AG20443 (cell line): ENCODE measurements around the gene SAMD4A.

Experiments
- DNase-seq: peaks from one replicate; pipeline ENCODE4 v3.0.0; 2012; ENCODE audit warnings: low spot score, mixed read lengths

The SAMD4A gene

DNA sequence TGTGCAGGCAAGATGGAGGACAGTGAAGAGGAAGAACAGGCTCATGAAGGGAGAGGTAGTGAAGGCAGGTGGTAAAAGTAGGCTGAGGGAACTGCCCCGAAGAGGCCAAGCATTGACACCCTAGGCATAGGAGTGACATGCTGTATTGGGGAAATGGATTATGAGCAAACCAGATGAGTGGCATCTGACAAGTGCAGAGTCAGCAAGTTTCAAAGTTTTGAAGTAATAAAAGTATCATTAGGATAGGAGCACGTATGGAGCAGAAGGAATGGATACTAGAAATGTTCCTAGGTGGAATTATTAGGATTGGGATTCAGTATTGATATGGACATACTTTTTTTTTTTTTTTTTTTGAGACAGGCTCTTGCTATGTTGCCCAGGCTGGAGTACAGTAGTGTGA lies 139.8 kb downstream of the SAMD4A start:
- no peak for DNase-seq

DNA sequence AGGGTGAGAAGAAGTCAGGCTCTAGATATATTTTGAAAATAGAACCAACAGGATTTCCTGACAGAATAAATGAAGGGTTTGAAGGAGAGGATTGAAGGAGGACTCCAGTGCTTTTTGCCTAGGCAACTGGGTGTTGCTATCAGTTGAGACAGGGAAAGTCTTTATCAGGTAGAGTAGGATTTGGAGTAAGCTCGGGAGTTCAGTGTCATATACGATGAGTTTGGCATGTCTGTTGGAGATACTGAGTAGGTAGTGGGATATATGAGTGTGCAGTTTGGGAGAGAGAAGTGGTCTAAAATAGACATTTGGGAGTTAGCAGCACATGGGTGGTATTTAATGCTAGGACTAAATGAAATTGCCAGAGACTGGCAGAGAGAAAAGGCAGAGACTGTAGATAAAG lies 141.2 kb downstream of the SAMD4A start:
- no peak for DNase-seq

DNA sequence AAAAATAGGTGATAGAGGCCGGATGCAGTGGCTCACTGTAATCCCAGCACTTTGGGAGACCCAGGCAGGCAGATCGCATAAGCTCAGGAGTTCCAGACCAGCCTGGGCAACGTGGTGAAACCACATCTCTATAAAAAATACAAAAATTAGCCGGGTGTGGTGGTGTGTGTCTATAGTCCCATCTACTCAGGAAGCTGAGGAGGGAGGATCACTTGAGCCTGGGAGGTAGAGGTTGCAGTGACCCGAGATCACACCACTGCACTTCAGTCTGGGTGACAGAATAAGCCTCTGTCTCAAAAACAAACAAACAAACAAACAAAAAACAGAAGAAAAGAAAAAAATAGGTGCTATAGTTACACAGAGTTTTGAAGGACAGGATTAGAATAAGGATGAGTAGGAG lies 142.1 kb downstream of the SAMD4A start:
- no peak for DNase-seq

DNA sequence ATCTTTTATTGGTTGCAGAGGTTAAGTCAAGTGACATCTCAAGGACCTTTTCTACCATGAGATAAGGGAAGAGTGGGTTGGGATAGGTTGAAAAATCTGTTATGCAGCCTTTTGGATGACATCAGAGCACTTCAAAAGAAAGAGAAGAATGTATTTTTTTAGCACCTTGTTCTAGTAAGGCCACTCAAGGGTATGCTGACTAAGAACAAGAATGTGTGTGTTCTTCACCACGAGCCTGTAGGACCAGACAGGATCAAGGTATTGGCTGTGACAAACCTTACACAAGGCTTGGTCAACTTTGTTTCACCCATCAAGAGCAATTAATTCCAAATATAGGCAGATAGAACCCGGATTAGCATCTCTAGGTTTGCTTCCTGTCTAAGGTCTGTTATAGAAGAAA lies 142.5 kb downstream of the SAMD4A start:
- no peak for DNase-seq

DNA sequence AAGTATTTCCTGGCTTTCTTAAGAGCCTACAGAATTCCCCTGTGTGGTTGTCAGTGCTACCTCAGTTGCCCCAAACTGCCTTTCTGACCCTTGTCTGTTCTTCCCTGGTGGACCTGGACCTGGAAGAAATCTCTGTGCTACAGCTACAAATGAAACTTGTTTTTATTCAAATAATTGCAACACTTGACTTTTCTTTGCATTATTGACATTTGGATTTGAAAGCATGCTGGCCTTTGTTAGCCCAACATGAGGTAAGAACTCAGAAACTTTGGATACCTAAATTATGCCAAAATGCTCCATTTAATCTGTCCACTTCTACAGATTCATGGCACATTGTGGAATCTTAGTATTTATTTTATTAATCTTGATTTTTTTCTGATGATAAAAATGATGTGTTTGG lies 142.9 kb downstream of the SAMD4A start:
- no peak for DNase-seq

DNA sequence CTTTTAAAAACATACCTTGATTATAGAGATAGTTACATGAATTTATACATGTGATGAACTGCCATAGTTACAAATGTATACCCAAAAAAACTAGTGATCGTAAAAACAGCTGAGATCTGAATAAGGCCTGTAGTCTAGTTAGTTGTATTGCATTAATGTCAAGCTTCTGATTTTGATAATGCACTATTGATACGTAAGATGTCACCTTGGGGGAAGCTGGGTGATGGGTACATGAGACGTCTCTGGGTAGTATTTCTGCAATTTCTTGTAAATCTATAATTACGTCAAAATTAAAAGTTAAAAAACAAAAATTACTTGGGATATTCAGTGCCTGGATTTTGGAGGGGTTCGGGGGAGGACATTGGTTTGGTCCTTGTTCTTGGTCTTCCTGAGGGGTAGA lies 144.4 kb downstream of the SAMD4A start:
- DNase-seq = no peak

DNA sequence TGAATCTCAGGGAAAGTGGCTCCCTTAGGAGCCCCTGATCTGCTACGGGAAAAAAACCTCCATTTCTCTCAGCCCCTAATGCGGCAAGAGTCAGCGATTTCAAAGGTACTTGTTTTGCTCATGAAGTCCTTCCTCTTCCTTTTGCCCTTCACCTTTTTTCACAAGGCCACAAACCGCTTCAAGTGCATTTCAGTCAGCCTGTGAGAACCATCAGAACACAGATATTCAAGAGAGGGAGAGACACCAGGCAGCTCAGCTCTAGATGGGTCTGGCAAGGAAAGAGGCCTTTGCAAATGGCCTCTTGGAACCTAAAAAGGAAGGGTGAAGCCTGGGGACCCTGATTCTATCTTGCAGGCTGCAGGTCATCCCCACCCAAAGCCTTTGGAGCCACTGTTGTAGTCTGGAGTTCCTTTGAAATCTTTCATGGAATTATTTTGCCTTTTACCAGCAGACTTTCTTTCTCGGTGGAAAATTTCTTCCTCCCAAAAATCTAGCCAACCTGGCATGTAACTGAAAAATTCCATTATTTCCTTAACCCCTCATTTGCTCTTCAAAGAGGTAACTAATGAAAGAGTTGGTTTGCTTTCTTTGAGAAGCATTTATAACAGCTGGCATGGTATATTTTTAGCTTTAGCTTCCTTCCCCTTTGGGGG lies 145.0 kb downstream of the SAMD4A start:
- DNase-seq = no peak

DNA sequence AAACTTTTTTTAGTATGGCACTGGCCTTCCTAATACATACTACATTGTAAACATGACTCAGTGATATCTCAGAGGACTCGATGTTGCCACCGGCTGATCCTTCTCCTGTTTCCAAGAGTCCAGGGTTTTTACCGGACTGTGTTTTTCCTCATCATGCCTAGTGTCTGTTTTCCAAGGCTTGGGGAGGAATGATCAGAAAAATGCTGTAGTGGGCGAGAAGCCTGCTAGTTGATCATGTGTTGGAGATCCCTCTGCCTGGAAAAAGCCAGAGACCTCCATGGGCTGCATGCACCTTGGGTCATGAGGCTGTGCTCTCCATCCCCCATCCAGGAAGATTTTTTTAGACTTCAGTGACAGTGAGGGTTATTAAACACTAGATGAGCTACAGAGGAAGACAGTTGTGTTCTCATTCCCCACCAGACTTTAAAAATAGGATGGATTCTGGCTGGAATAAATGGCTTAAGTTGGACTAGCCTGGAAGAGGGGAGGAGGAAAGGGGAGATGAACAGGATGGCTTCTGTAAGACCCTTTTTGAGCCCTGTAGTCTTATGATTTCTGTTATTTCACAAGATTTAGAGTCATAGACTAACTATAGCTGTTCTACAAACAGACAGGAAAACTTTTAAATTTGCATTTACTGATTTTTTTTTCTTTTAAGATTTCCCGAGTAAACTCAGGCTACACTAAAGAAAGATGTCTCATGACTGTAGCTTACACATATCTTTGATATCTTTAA lies 145.7 kb downstream of the SAMD4A start:
- peak; percentile 47 for DNase-seq

DNA sequence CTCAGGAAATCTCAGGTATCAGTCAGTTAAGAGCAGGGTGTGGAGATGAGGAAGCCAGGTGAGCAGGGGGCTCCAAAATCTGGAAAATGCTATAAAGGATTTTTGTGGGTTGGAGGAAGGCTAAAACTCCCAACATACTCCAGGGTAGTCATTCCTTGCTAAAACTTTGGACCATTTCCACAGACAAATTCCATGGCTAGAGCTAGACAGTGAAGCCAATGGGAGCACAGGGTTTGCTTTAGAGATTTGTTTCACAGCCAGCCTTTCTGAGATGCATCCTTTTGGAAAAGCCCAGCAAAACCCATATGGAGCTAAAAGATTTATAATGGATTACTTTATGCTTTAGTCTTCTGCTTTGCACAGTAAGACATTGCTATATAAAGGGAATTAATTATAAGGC lies 146.5 kb downstream of the SAMD4A start:
- peak; percentile 83 for DNase-seq

DNA sequence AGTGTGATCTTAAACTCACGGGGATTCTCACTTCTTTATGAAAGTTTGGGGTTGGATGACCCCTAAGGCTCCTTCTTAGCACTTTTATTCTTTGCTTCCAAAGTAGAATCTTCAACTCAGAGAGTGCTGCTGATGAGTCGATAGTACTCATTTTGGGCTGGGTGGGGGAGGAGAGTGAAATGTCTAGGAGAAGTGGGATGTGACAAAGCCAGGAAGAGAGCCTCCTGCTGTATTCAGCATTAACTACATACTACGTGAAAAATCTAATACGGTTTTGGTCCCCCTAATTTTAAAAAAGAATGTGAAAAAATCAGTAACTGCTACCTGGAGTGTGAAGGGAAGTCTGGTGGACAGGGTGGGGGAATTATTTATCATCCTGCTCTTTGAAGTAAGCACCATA lies 148.3 kb downstream of the SAMD4A start:
- no peak for DNase-seq

DNA sequence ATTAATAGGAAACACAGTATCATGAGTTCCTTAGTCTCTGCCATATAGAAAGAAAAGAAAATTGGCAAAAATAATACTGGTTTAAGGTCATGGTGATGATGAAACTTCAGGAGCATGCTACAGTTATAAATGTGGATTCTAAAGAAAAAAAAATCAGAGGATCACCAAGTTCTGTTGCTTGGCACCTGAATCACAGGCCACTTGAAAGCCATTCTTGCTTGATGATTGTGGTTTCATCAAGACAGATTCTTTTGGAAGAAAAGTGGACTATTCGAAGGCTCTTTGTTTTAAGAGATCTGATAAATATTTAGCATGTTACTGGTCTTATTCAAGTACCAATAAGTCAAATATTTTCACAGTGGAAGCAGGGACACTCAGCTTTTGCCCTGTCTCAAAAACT lies 148.9 kb downstream of the SAMD4A start:
- DNase-seq = no peak

DNA sequence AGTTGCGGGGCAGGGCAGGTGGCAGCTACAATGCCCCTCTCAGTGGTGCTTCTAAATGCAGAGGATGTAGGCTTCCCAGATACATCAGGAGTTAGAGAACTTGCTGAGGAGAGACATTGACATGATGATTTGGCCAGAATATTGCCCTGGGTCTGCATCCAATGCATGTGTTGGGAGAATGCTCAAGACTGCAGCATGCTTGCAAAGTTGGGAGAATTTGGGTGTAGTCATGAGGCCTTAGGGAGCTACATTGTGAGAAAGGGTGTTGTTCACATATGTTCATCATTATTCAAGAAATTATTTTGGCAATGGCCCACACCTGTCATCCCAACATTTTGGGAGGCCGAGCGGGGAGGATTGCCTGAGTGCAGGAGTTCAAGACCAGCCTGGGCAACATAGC lies 149.9 kb downstream of the SAMD4A start:
- no peak for DNase-seq

DNA sequence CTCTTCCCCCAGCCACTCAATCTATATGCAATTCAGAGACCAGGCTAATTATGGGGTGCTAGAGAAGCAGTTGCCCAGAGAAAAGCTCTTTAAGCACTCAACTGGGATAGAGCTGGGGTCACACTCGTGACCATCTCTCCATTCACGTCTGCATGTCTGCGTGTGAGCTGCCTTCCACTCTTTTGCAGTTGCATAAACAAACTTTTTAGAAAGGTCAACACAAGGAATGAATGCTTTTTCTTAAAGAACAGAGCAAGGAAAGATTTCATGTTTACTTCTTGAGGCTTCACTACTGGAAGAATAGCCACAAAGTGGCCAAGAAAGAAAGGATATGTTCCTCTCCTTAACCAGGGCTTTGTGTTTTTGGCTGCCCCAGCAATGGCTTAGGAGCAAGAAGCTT lies 151.1 kb downstream of the SAMD4A start:
- no peak for DNase-seq

DNA sequence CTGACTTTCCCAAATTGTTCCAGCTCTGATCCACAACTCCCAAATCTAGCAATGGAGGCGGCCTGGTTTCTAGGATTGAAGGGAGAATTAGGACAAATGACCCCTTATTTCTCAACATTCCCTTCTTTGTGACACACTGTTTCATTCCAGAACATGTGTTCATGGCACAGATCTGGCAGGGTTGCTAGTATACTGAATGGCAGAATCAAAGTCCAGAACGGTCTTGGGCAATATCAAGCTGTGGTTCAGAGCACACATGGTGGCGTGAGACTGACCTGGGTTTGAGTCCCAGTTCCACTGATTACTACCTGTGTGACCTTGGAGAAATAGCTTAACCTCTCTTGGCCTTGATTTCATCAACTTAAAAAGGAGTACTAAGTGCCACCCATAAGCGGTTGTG lies 152.5 kb downstream of the SAMD4A start:
- no peak for DNase-seq

DNA sequence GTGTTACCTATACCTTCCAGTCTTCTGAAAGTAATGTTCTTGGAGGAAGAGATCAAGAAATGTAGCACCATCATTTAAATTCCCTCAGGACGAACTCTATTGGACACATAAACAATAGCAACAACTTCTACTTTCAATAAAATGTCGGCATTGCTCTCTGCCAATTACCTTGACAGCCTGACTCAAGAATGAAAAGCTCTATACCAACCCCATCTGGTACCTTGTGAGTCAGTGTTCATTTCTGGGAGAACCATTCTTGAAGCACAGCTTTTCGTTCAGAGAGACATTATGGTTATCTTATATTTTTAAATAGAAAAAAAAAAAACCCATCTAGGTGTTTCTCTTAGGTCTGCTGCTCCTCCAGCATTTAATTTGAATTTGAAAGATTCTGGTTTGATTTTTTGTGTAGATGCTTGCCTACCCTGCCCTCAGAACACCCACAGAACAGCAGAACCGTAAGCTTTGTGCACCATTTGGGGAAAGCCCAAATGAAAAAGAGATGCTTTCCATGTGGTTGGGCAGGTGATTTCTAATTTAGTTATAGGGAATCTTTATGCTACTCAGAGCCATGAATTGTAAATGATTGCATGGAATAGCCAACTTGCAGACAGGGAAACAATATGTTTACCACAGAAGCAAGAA lies 156.0 kb downstream of the SAMD4A start:
- DNase-seq = no peak

DNA sequence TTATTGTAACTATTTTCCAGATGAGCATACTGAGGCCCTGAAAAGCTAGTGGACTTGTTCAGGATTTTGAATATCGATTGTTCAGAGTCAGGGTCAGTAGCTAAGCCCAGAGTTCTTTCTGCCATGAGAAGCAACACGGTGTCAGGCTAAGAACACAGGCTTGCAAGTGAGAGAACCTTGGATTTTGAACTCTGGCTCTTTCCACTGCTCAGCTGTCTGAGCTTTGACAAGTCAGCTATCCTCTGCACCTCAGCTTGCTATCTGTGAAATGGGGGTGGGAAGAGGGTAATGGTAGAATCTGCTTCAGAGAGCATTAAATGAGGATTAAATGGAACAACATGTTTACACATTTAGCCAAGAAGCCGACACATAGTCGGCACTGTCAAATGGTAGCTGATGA lies 157.2 kb downstream of the SAMD4A start:
- no peak for DNase-seq

DNA sequence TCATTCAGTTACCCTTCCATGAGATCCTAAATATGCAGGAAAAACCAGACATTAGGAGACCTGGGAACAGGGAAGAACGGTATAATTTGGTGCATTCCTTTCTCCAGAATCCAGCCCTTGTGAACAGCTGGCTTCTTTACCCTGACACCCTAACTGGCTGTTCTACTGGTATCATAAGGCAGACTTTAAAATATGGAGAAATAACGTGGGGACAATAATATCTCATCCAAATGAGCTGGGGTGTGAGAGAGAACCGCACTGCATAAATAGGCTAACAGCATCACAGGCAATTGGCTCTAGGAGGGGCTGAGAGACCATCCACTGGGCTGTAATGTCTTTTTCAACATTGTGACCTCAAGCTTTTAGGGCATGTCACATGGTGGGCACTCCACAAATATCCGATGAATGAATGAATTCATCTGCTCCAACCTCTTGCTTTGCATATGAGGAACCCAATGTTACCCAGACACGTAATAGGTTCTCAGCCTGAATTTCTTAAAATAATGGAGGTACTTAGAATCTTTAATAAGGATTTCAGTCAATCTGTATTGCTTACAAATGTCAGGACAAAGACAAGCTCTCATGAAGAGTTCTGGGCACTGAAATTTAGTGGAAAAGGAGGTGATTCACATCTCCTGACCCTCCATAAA lies 157.9 kb downstream of the SAMD4A start:
- DNase-seq = no peak

DNA sequence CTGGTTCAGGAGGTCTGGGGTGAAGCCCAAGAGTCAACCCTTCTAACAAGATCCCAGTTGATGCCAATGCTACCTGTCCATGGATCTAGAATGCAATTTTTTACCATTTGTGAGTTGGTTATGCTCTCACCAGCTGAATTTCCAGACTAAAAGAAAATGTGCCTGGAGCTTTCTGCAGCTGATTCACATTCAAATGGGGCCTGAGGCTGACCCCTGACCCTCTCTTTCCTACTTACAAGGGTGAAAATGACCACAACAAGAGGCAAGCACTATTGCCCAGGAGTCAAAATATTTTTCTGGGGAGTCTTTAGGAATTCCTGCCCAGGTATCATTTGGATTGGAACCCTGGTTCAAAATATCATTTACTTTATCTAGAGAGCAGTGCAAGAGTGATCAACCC lies 159.1 kb downstream of the SAMD4A start:
- DNase-seq = no peak

DNA sequence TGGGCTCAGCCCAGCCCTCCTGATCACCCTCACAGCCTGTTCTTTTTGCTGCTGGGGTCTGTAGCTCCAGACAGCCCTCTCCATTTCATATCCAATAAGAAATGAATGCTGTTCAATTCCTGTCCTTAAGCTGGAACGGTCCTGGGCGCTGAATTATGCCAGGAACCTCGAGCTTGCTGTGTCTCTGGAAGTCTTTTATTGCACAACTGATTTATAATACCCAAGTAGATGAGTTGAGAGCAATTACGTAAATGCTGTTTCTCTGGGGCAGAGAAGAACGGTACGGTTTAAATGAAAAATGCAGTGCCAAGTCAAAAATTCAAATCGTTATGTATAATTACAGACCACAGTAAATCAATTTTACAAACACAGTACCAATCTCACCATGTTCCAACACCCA lies 161.0 kb downstream of the SAMD4A start:
- DNase-seq = peak; percentile 69

DNA sequence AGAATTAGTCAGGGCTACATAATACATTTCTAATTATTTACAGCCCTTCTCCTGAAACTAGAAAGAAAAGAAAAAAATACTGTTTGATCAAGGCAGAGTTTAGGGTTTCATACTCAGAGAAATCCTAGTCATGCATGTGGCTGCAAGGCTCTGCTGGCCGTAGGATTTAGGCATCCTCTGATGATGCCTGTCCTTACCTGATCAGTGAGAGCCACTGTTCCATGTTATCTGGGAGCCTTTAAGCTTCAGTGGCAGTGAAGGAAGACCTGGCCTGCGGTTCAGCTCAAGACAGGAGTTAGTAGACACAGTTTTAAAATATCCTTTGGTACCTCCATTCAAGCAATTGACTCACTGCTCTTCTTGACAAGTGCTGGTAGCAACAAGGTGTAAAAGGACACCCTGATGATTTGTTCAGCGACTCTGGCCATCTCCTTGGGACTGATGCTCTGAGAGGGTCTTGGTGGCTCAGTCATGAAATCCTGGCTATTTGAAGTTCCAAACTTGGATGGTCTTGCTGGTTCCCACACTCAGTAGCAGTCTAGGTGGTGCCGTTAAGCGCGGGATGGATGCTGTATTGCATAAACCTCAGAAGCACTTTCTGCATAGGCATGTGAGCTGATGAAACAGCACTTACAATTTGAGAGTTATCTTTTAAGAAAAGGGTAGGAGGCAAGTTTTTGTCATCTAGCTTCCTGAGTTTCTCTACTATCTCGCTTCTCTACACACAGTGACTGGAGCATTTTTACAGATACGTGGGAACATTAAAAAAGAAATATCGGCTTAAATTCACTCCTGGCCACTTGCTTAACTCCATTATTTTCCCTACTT lies 162.0 kb downstream of the SAMD4A start:
- no peak for DNase-seq

DNA sequence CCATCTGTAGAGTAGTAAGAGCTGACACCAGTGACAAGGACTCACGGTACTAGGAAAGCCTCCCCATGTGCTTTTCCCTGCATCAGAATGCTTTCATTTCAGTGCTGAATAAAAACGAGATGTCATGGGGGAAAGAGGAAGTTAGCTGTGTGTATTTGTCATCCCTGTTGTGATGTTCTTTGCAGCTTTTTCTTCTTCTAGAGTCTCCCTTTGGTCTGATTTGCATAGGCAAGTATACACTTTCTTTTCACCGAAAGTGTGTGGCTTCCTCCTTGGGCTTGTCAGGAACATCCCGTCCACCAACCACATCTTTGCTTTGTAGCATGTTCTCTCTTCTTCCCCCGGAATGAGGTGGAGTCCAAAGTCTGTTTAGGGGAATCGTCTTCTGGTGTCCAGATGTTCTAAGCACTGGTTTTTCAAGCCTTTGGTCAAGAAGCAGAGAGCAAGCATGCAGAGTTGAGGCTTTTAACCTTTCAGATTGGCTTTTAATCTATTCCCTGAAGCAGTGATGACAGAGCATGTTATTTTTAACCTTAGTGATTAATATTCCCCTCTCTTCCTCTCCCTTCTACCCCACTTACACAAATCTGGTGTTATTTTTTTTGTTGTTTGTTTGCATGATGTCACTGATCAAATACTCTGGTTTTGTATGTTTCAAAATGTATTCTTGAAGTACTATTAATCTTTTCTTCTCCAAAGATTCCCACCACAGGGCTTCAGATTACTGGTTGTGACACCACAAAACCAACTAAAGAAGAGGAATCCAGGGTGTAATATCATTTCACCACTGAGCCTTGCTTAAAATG lies 163.4 kb downstream of the SAMD4A start:
- peak; percentile 70 for DNase-seq
